Neutrophil (primary cell): Measurements from ENCODE around the gene TXNL4A.

ENCODE experiments used
- H3K27ac ChIP-seq: fragments of 200-600 bp; sonication (generic); 2 replicates; pipeline ENCODE4 v1.5.1; 2016; ENCODE audit warnings: mild to moderate bottlenecking, moderate library complexity
- H3K27me3 ChIP-seq: fragments of 200-600 bp; sonication (generic); 2 replicates; pipeline ENCODE4 v1.6.0; 2016; ENCODE audit warnings: mild to moderate bottlenecking
- H3K36me3 ChIP-seq: fragments of 200-600 bp; sonication (generic); 2 replicates; pipeline ENCODE4 v1.5.1; 2017
- H3K4me1 ChIP-seq, 2 experiments: fragments of 200-600 bp in 1 of 2; sonication (generic) in 1 of 2; 1 replicate in 1 of 2; 2 replicates in 1 of 2; pipeline versions ENCODE4 v1.5.1 to v1.6.1; 2013 to 2016; ENCODE audit warnings: low read depth in 1 of 2, low read length in 1 of 2, mild to moderate bottlenecking in 1 of 2, moderate library complexity in 1 of 2; ENCODE audit not compliant: control insufficient read depth in 1 of 2, insufficient read depth in 1 of 2
- H3K4me3 ChIP-seq, 2 experiments: fragments of 200-600 bp in 1 of 2; sonication (generic) in 1 of 2; 1 replicate in 1 of 2; 2 replicates in 1 of 2; pipeline ENCODE4 v1.5.1; 2013 to 2016; ENCODE audit warnings: low read depth in 1 of 2, low read length in 1 of 2, mild to moderate bottlenecking in 1 of 2, moderate library complexity in 1 of 2
- H3K9me3 ChIP-seq: fragments of 200-600 bp; sonication (generic); 2 replicates; pipeline ENCODE4 v1.5.1; 2016
- TF ChIP-seq, protein P1 (sequence below): fragments of 200-600 bp; sonication (generic); IDR thresholded peaks from 2 replicates; pipeline ENCODE4 v1.5.1; 2016; ENCODE audit warnings: antibody characterized with exemption

Gene TXNL4A

GRCh38 chr18:79988451-79989194, at the start of gene TXNL4A:
TXNL4A (minus strand) TSS chr18:79988563; CDS start chr18:79988392, 171 bp downstream.
- peaks cover 18 to 19% of the 10 kb centered on the region in 2 experiments for H3K4me1 ChIP-seq
- peak within 1 kb of the TSS; percentile 88 for H3K27ac ChIP-seq
- TF ChIP-seq, protein P1, sequence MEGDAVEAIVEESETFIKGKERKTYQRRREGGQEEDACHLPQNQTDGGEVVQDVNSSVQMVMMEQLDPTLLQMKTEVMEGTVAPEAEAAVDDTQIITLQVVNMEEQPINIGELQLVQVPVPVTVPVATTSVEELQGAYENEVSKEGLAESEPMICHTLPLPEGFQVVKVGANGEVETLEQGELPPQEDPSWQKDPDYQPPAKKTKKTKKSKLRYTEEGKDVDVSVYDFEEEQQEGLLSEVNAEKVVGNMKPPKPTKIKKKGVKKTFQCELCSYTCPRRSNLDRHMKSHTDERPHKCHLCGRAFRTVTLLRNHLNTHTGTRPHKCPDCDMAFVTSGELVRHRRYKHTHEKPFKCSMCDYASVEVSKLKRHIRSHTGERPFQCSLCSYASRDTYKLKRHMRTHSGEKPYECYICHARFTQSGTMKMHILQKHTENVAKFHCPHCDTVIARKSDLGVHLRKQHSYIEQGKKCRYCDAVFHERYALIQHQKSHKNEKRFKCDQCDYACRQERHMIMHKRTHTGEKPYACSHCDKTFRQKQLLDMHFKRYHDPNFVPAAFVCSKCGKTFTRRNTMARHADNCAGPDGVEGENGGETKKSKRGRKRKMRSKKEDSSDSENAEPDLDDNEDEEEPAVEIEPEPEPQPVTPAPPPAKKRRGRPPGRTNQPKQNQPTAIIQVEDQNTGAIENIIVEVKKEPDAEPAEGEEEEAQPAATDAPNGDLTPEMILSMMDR: peak; percentile 26
- H3K36me3 ChIP-seq: no peaks in the 10 kb centered on the region
- H3K9me3 ChIP-seq: no peaks in the 10 kb centered on the region
- H3K27me3 ChIP-seq: no peaks in the 10 kb centered on the region
- H3K4me3 ChIP-seq: peak within 1 kb of the TSS; percentile 74 to 88

DNA sequence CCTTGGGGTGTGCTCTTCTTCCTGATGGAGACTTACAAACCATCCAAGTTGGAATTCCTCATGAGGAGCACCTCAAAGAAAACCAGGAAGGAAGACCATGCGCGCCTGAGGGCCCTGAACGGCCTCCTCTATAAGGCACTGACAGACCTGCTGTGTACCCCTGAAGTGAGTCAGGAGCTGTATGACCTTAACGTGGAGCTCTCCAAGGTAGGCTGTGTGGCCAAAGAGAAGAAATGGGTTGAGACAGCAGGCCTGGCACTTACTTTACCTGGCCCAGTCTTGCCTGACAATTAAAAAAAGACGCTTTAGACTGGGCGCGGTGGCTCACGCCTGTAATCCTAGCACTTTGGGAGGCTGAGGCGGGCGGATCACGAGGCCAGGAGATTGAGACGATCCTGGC, 48.9 kb upstream of the TXNL4A start:
- Histone ChIP-seq H3K27me3 (no peaks in the 10 kb centered on the region), H3K4me1 (peaks cover 18% of the 10 kb centered on the region in 2 experiments), H3K36me3 (no peaks in the 10 kb centered on the region), H3K27ac (no peak overlapping the region), H3K4me3 (no peak overlapping the region), H3K9me3 (no peaks in the 10 kb centered on the region)
- TF ChIP-seq, protein P1: no peak

- Histone ChIP-seq H3K27ac (no peak overlapping the region), H3K36me3 (no peaks in the 10 kb centered on the region), H3K9me3 (no peaks in the 10 kb centered on the region), H3K4me3 (no peak overlapping the region), H3K4me1 (peaks cover 18% of the 10 kb centered on the region in 2 experiments), H3K27me3 (no peaks in the 10 kb centered on the region)
- TF ChIP-seq, protein P1: no peak
Observed at GRCh38 chr18:80035997-80036396, 47.6 kb upstream of the TXNL4A start.

- TF ChIP-seq, protein P1: no peak
- H3K4me3 ChIP-seq: peak overlapping the region; percentile 64 to 84
- H3K9me3 ChIP-seq: no peaks in the 10 kb centered on the region
- H3K36me3 ChIP-seq: no peaks in the 10 kb centered on the region
- peak overlapping the region; percentile 95 for H3K27ac ChIP-seq
- H3K27me3 ChIP-seq: no peaks in the 10 kb centered on the region
- H3K4me1 ChIP-seq: peaks cover 18% of the 10 kb centered on the region in 2 experiments
Observed at GRCh38 chr18:80034852-80035406, 46.6 kb upstream of the TXNL4A start.

DNA sequence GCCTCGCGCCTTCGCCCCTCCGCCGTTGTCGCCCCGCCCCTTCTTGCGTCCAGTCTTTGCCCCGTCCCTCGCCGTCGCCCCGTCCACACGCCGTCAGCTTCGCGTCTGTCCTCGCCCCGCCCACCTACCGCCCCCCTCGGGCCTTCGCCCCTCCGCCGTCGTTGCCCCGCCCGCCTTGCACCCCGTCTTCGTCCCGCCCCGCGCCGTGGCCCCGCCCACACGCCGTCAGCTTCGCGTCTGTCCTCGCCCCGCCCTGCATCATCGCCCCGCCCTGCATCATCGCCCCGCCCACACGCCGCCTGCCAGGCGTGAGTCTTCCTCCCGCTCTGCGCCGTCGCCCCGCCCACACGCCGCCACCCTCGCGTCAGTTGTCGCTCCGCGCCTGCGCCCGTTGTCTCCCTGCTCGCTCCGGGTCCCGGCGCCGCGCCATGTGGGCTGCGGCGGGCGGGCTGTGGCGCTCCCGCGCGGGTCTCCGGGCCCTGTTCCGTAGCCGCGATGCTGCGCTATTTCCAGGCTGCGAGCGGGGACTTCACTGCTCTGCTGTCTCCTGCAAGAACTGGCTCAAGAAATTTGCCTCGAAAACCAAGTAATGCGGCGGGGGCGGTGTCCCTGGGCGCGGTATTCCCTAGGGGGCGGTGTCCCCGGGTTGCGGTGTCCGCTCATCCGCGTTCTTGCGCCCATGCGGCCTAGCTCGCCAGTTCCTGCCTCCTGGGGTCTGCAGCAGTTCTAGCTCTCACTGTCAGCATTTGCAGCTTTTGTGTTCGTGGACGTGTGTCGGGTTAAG, 45.9 kb upstream of the TXNL4A start, which contains the start of gene RBFA:
TSS of gene RBFA (plus strand) at position 367 of the 784 bp plus-strand sequence. CDS start at position 429, 62 bp downstream.
- no peaks in the 10 kb centered on the region for H3K9me3 ChIP-seq
- no peaks in the 10 kb centered on the region for H3K36me3 ChIP-seq
- TF ChIP-seq, protein P1: no peak
- H3K27ac ChIP-seq: peak within 1 kb of the TSS; percentile 95
- H3K27me3 ChIP-seq: no peaks in the 10 kb centered on the region
- peak within 1 kb of the TSS; percentile 64 to 84 for H3K4me3 ChIP-seq
- H3K4me1 ChIP-seq: peaks cover 18% of the 10 kb centered on the region in 2 experiments
